ENCODE results near the gene HS3ST3B1.

DNA sequence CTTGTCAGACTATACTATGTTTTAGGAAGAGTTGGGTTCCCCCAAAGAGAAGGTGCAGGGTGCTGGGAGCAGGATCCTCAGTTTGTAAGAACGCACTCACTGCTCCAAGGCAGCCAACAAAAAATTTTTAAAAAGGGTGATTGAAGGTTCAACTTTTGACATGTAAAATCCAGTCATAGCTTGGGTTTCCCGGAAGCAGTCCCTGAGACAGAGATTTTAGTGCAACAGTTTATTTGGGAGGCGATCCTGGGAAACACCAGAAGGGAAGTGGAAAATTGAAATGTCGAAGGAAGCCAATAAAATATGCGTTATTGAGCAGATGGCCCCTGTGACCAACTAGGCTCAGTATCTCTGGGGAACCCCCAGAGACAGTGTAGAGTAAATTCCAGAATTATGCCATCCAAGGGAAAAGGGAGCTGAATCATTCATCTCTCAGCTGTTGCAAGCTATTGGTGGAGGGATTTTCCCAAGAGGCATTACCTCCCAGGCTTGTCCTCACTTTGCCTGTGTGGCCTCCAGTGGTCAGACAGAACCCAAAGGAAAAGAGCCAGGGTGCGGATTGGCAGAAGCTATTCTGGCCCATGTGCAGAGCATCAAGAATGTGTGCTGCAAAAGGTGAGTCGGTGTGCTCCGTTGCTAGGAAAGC is 72.9 kb downstream of the HS3ST3B1 start:
- TF ChIP-seq POLR2A (IDR thresholded peaks at IDR 0.05; ENCODE audit: low read depth, low read length) (no peak), CTCF (conservative IDR thresholded peaks at IDR 0.05; ENCODE audit: low read depth, low read length) (no peak), RFX5 (IDR thresholded peaks at IDR 0.05; ENCODE audit: low read depth, low read length) (no peak)
